HepG2 (cell line): Measurements from ENCODE around the gene LGALS3. TPM values are rescaled to one million over a fixed set of nuclear protein-coding genes. Genes with fewer than 3 reads are reported as not detected.

ENCODE experiments used
- ATAC-seq: fragments of 200-7000 bp; cut with Tn5 transposase; 3 replicates; pipeline ENCODE4 v1.9.1; 2020; ENCODE audit warnings: mild to moderate bottlenecking, moderate library complexity
- BruUV-seq: library from RNA; stranded (reverse); fragments of 400-500 nt; replicated peaks from 2 replicates; lab custom pipeline; 2021; lab: Mats Ljungman, UMichigan
- CTCF ChIA-PET: fragments of 300-600 bp; formaldehyde crosslinking; extraction: SDS; loops from one replicate; lab custom pipeline; 2021; ENCODE audit warnings: low total read pairs, inconsistent platforms, low intra/inter-chr PET ratio; lab: Yijun Ruan, JAX
- POLR2A ChIA-PET: fragments of 350-600 bp; sonication (Branson Sonifier 250); formaldehyde crosslinking; loops from one replicate; lab custom pipeline; 2020; ENCODE audit warnings: antibody characterized with exemption, inconsistent platforms; lab: Yijun Ruan, JAX
- DNase-seq: peaks from one replicate; pipeline ENCODE4 v3.0.0-alpha.2; 2015; ENCODE audit warnings: low spot score
- FAIRE-seq: peaks from 3 replicates; lab custom pipeline; 2011; peaks lifted over from hg19 to GRCh38; lab: Jason Lieb, UNC
- H2AFZ ChIP-seq: one replicate; pipeline ENCODE4 v1.6.1; 2011; ENCODE audit warnings: low read length, inconsistent platforms
- H3K27ac ChIP-seq: fragments of 300-600 bp; 3 replicates; pipeline ENCODE4 v1.8.0; 2011; ENCODE audit warnings: mixed run types, mild to moderate bottlenecking, mixed read lengths, low read length, inconsistent platforms; ENCODE audit not compliant: insufficient read depth; ENCODE audit errors: extremely low read length
- H3K27me3 ChIP-seq, 2 experiments: fragments of 200-600 bp in 1 of 2; 2 replicates in 1 of 2; 3 replicates in 1 of 2; pipeline versions ENCODE4 v1.6.0 to v1.8.0; 2011; ENCODE audit warnings: low read length in 2 of 2, mild to moderate bottlenecking in 2 of 2, moderate library complexity in 2 of 2, inconsistent platforms in 1 of 2; ENCODE audit not compliant: insufficient read depth in 2 of 2, control insufficient read depth in 1 of 2
- H3K36me3 ChIP-seq, 2 experiments: fragments of 200-600 bp in 1 of 2; replicated peaks in 1 of 2; 2 replicates in 1 of 2; 3 replicates in 1 of 2; pipeline versions ENCODE4 v1.5.1 to v1.8.0; 2011; ENCODE audit warnings: low read length in 2 of 2, inconsistent platforms in 1 of 2; ENCODE audit not compliant: insufficient read depth in 2 of 2, control insufficient read depth in 1 of 2
- H3K4me1 ChIP-seq: 2 replicates; pipeline ENCODE4 v1.5.1; 2012; ENCODE audit warnings: low read length, inconsistent platforms; ENCODE audit not compliant: insufficient read depth
- H3K4me2 ChIP-seq: 2 replicates; pipeline ENCODE4 v1.6.0; 2011; ENCODE audit warnings: low read depth, low read length, inconsistent platforms
- H3K4me3 ChIP-seq, 3 experiments: fragments of 200-600 bp in 1 of 3; sonication (generic), shearing (Covaris generic) in 1 of 3; replicated peaks in 1 of 3; 2 replicates each; pipeline ENCODE4 v1.5.1; 2011 to 2016; ENCODE audit warnings: low read length in 3 of 3, inconsistent platforms in 2 of 3, low read depth in 2 of 3, mild to moderate bottlenecking in 2 of 3, control low read depth in 1 of 3, mixed read lengths in 1 of 3; ENCODE audit not compliant: insufficient read depth in 1 of 3
- H3K79me2 ChIP-seq: one replicate; pipeline ENCODE4 v1.6.1; 2011; ENCODE audit warnings: low read length, inconsistent platforms; ENCODE audit not compliant: insufficient read depth
- H3K9ac ChIP-seq: 2 replicates; pipeline ENCODE4 v1.6.0; 2011; ENCODE audit warnings: mild to moderate bottlenecking, low read depth, low read length, inconsistent platforms; ENCODE audit not compliant: insufficient read depth
- H3K9me3 ChIP-seq: 2 replicates; pipeline ENCODE4 v1.5.1; 2012; ENCODE audit warnings: mild to moderate bottlenecking, low read length
- H4K20me1 ChIP-seq: 2 replicates; pipeline ENCODE4 v1.6.0; 2011; ENCODE audit warnings: inconsistent platforms, mild to moderate bottlenecking, low read length, moderate library complexity; ENCODE audit not compliant: insufficient read depth
- AGO1 ChIP-seq: fragments of 200-400 bp; formaldehyde crosslinking; IDR thresholded peaks from 2 replicates; pipeline ENCODE4 v1.6.1; 2017; ENCODE audit warnings: mild to moderate bottlenecking, low read depth, low read length, moderate library complexity; ENCODE audit not compliant: poor library complexity, severe bottlenecking
- FOXC1 ChIP-seq: sonication (generic); formaldehyde crosslinking; IDR thresholded peaks from 2 replicates; pipeline ENCODE4 v1.8.0; 2022; ENCODE audit warnings: mild to moderate bottlenecking, missing genetic modification reagents, borderline replicate concordance
- FOXP1 ChIP-seq, 2 experiments: fragments of 450-650 bp in 1 of 2; IDR thresholded peaks; 2 replicates each; pipeline ENCODE4 v1.6.1; 2017 to 2018; ENCODE audit warnings: antibody characterized with exemption in 1 of 2
- GTF2F1 ChIP-seq: fragments of 150-350 bp; IDR thresholded peaks from 2 replicates; pipeline ENCODE4 v1.6.1; 2014; ENCODE audit warnings: low read length
- HNF4G ChIP-seq, 2 experiments: sonication (generic) in 1 of 2; formaldehyde crosslinking in 1 of 2; IDR thresholded peaks; 2 replicates each; pipeline versions ENCODE4 v1.4.0 to v1.6.1; 2011 to 2020; ENCODE audit warnings: borderline replicate concordance in 2 of 2, low read depth in 2 of 2, mild to moderate bottlenecking in 2 of 2, low read length in 1 of 2, missing genetic modification reagents in 1 of 2, moderate library complexity in 1 of 2
- HNRNPLL ChIP-seq: fragments of 200-400 bp; formaldehyde crosslinking; IDR thresholded peaks from 2 replicates; pipeline ENCODE4 v1.6.1; 2017; ENCODE audit warnings: mild to moderate bottlenecking, low read depth, low read length; ENCODE audit not compliant: poor library complexity, severe bottlenecking
- MBD4 ChIP-seq: IDR thresholded peaks from 2 replicates; pipeline ENCODE4 v1.6.1; 2012; ENCODE audit warnings: low read length, inconsistent platforms, borderline replicate concordance
- PITX1 ChIP-seq: sonication (generic); formaldehyde crosslinking; IDR thresholded peaks from 2 replicates; pipeline ENCODE4 v1.5.1; 2020; ENCODE audit warnings: mild to moderate bottlenecking, missing genetic modification reagents
- PRMT3 ChIP-seq: sonication (generic); formaldehyde crosslinking; IDR thresholded peaks from 2 replicates; pipeline ENCODE4 v1.8.1; 2022; ENCODE audit warnings: low read depth, mild to moderate bottlenecking, moderate library complexity, missing genetic modification reagents, borderline replicate concordance
- SAFB2 ChIP-seq: sonication (generic); formaldehyde crosslinking; IDR thresholded peaks from 2 replicates; pipeline ENCODE4 v1.5.1; 2020; ENCODE audit warnings: missing genetic modification reagents, low read depth, mild to moderate bottlenecking, borderline replicate concordance
- SIN3B ChIP-seq: fragments of 150-350 bp; IDR thresholded peaks from 2 replicates; pipeline ENCODE4 v1.6.1; 2014; ENCODE audit warnings: low read length
- SP2 ChIP-seq: sonication (generic); formaldehyde crosslinking; IDR thresholded peaks from 2 replicates; pipeline ENCODE4 v1.5.1; 2020; ENCODE audit warnings: mild to moderate bottlenecking, missing genetic modification reagents
- TCF7 ChIP-seq: sonication (generic); IDR thresholded peaks from 2 replicates; pipeline ENCODE4 v1.6.1; 2016; ENCODE audit warnings: antibody characterized with exemption, low read depth
- TRIM24 ChIP-seq: sonication (generic); formaldehyde crosslinking; IDR thresholded peaks from 2 replicates; pipeline ENCODE4 v1.8.0; 2022; ENCODE audit warnings: mild to moderate bottlenecking, missing genetic modification reagents
- YEATS2 ChIP-seq: sonication (generic); formaldehyde crosslinking; IDR thresholded peaks from 2 replicates; pipeline ENCODE4 v1.4.0; 2020; ENCODE audit warnings: missing genetic modification reagents, borderline replicate concordance
- ZBTB38 ChIP-seq: sonication (generic); formaldehyde crosslinking; IDR thresholded peaks from 2 replicates; pipeline ENCODE4 v1.5.1; 2020; ENCODE audit warnings: mild to moderate bottlenecking, missing genetic modification reagents
- ZFP41 ChIP-seq: sonication (generic); formaldehyde crosslinking; IDR thresholded peaks from 2 replicates; pipeline ENCODE4 v1.4.0; 2020; ENCODE audit warnings: mild to moderate bottlenecking, missing genetic modification reagents, borderline replicate concordance
- ZNF143 ChIP-seq: sonication (generic); formaldehyde crosslinking; IDR thresholded peaks from 2 replicates; pipeline ENCODE4 v1.4.0; 2020; ENCODE audit warnings: missing genetic modification reagents
- ZNF331 ChIP-seq: sonication (generic); formaldehyde crosslinking; IDR thresholded peaks from 2 replicates; pipeline ENCODE4 v1.4.0; 2020; ENCODE audit warnings: missing genetic modification reagents
- ZNF382 ChIP-seq: sonication (generic); formaldehyde crosslinking; IDR thresholded peaks from 2 replicates; pipeline ENCODE4 v1.5.0; 2020; ENCODE audit warnings: missing genetic modification reagents, mild to moderate bottlenecking, borderline replicate concordance
- ZNF510 ChIP-seq: sonication (generic); formaldehyde crosslinking; IDR thresholded peaks from 2 replicates; pipeline ENCODE4 v1.4.0; 2020; ENCODE audit warnings: low read depth, mild to moderate bottlenecking, missing genetic modification reagents
- ZNF577 ChIP-seq: sonication (generic); formaldehyde crosslinking; IDR thresholded peaks from 2 replicates; pipeline ENCODE4 v1.4.0; 2020; ENCODE audit warnings: mild to moderate bottlenecking, low read depth, missing genetic modification reagents, borderline replicate concordance
- WGBS: methylation state at CpG from one replicate; pipeline ENCODE4 v1.1.6; 2017; ENCODE audit warnings: low lambda C conversion rate; 5-methylcytosine and 5-hydroxymethylcytosine counted together
- in situ Hi-C: cut with HindIII; loops from 2 replicates; pipeline ENCODE4 v1.10.0; 2017; ENCODE audit warnings: low pct_unique_long_range_greater_than_20kb; ENCODE audit not compliant: extremely low pct_ligation_motif_present
- intact Hi-C: fragments of 100-400 bp; cut with micrococcal nuclease; formaldehyde crosslinking; loops from one replicate; pipeline ENCODE4 v1.10.0; 2022; ENCODE audit not compliant: unreplicated experiment
- polyA plus RNA-seq, 8 experiments: library from polyadenylated mRNA; depleted of rRNA in 3 of 8; stranded (reverse) in 7 of 8; unstranded in 1 of 8; fragments of >200 nt; fragmentation: Illumina TruSeq in 4 of 8; extraction: Trizol in 4 of 8; gene quantifications; 2 replicates each; pipeline versions ENCODE4 v1.2.1 to v1.2.3, GENCODE V29; 2011 to 2016; ENCODE audit warnings: low read depth in 4 of 8, missing spikeins in 1 of 8, mixed read lengths in 1 of 8; ENCODE audit not compliant: insufficient read depth in 1 of 8
- total RNA-seq, 5 experiments: library from RNA; depleted of rRNA; stranded (reverse); fragments of >200 nt; fragmentation: Illumina TruSeq; extraction: Trizol; gene quantifications; 2 replicates each; pipeline ENCODE4 v1.2.3, GENCODE V29; 2016; ENCODE audit warnings: low read depth in 1 of 5
- TF ChIP-seq, protein P1 (sequence below): sonication (generic); formaldehyde crosslinking; IDR thresholded peaks from 2 replicates; pipeline ENCODE4 v1.8.0; 2022; ENCODE audit warnings: missing genetic modification reagents, low read depth, mild to moderate bottlenecking, borderline replicate concordance

LGALS3 gene
- total and polyA plus RNA-seq, 2 of the 13 experiments (the other 11 are each of a cell fraction or from before 2014, with no cell fraction given) = 5.0 to 97.4 TPM

DNA sequence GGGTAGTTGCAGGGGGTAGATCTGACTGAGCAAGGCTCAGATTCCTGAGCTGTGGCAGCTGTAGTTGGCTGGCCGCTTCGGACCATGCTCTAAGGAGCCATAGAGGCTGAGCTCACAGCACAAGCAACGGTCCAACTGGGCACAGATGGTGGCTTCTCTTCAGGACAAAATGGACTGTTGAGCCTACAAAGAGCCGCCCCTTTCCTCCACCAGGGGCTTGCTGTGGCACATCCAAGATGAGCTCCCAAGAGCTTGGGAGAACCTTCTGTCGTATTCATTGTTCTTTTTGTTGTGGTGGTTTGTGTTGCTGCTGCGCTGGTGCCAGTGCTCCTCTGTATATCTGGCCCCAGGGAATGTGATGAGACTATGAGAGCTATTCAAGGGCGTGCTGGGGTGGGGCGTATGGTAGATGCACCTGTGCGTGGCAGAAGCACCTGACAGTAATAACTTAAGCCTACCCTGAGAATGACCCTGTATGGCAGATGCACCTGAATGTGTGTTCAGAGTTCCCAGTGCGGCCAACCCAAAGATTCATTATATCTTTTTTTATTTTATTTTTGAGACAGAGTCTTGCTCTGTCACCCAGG lies 17.8 kb upstream of the LGALS3 start (continued):
- TF ChIP-seq ZNF143 (no peak), HNRNPLL (no peak), ZNF577 (CRISPR knock-in tag) (no peak)

DNA sequence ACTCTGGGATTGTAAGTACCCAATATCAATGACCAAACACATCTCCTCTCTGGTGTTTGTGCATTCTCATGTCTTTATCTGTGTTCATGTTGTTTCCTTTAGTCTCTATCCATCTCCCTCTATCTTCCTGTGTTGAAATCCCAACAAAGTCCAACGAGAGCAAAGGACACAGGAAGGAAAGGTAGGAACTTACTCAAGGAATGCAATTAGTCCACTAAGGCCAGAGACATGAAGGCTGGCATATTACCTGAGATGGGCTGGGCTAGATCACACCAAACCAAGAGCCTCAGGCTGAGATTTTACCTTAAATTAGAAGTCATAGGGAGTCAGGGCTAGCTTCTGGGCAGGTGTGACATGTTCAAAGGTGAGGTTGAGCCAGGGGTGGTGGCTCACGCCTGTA lies 14.3 kb upstream of the LGALS3 start:
- CTCF ChIA-PET = no interaction called here
- TF ChIP-seq ZBTB38 (CRISPR knock-in tag) (no peak), TCF7 (0 out of 2 replicates have a peak, but pooled peaks have one; percentile 18), FOXC1 (CRISPR knock-in tag) (no peak), SIN3B (no peak), TRIM24 (CRISPR knock-in tag) (peak; percentile 50; the same call in 1 of the 2 replicates), ZNF331 (CRISPR knock-in tag) (no peak), SP2 (CRISPR knock-in tag) (no peak), MBD4 (no peak), PITX1 (CRISPR knock-in tag) (no peak), ZNF510 (CRISPR knock-in tag) (no peak), AGO1 (no peak), FOXP1 (IDR thresholded peaks at IDR 0.05) (no peak), FOXP1 (CRISPR knock-in tag; IDR thresholded peaks at IDR 0.05) (peak; percentile 84), PRMT3 (no peak), ZFP41 (CRISPR knock-in tag) (no peak), SAFB2 (CRISPR knock-in tag) (no peak), ZNF382 (CRISPR knock-in tag) (no peak), YEATS2 (CRISPR knock-in tag) (no peak), GTF2F1 (no peak), HNF4G (IDR thresholded peaks at IDR 0.05; ENCODE audit: borderline replicate concordance, low read depth, low read length) (peak; percentile 45; the same call in 1 of the 2 replicates), HNF4G (CRISPR knock-in tag; IDR thresholded peaks at IDR 0.05; ENCODE audit: borderline replicate concordance, low read depth) (peak; percentile 24; the same call in 1 of the 2 replicates)
- TF ChIP-seq, protein P1, sequence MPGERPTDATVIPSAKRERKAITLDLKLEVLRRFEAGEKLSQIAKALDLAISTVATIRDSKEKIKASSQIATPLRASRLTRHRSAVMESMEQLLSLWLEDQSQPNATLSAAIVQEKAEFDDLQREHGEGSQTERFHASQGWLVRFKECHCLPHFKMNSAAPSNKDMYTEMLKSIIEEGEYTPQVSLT (CRISPR knock-in tag) = no peak

More for the DNA sequence above, 14.3 kb upstream of the LGALS3 start:
- peak; percentile 60 for DNase-seq
- Histone ChIP-seq H3K79me2 (no peaks in the 10 kb centered on the region), H3K9me3 (no peaks in the 10 kb centered on the region), H3K4me1 (peaks cover 56% of the 10 kb centered on the region), H4K20me1 (no peaks in the 10 kb centered on the region), H2AFZ (no peak overlapping the region), H3K4me2 (0 out of 2 replicates have a peak overlapping the region, but pooled peaks have one; percentile 23), H3K27me3 (no peaks in the 10 kb centered on the region), H3K4me3 (no peak overlapping the region), H3K27ac (peak overlapping the region; percentile 21), H3K9ac (no peak overlapping the region), H3K36me3 (no peaks in the 10 kb centered on the region)
- intact Hi-C loops = loop anchor here (2.0 kb wide), 1 partner anchor 14 kb away; the partner anchor contains the start of gene LGALS3
- BruUV-seq = no TSS peak
- no peak for FAIRE-seq
- POLR2A ChIA-PET = interaction anchor here (3.9 kb wide), 1 partner anchor 12 kb away, joined by 19 read pairs; no protein-coding TSS in a partner anchor
- in situ Hi-C loops = no loop called here
- WGBS = 18% methylated on average over 2 of the region's 2 CpGs
- peak; percentile 19 for ATAC-seq
